Endothelial cell of umbilical vein (primary cell): ENCODE results near the gene ALOX15. TPM values are rescaled to one million over a fixed set of nuclear protein-coding genes. Genes with fewer than 3 reads are reported as not detected.

Experiments
- BruUV-seq: library from RNA; stranded (reverse); fragments of 400-500 nt; replicated peaks from 2 replicates; lab custom pipeline; 2021; lab: Mats Ljungman, UMichigan
- CTCF ChIA-PET: fragments of 300-600, 350-600 bp; sonication (Branson Sonifier 250); formaldehyde crosslinking; loops from one replicate; lab custom pipeline; 2021; ENCODE audit warnings: antibody characterized with exemption, inconsistent platforms; lab: Charles Lee
- POLR2A ChIA-PET: fragments of 300-600, 350-600 bp; sonication (Branson Sonifier 250); formaldehyde crosslinking; loops from one replicate; lab custom pipeline; 2021; ENCODE audit warnings: antibody characterized with exemption, inconsistent platforms; lab: Charles Lee
- DNase-seq: peaks from one replicate; pipeline ENCODE4 v3.0.0-alpha.2; 2011; ENCODE audit warnings: low read depth, low spot score
- FAIRE-seq: peaks from 2 replicates; lab custom pipeline; 2011; peaks lifted over from hg19 to GRCh38; lab: Jason Lieb, UNC
- H2AFZ ChIP-seq: 2 replicates; pipeline ENCODE4 v1.6.0; 2012; ENCODE audit warnings: low read depth, low read length, control low read depth, inconsistent platforms
- H3K27ac ChIP-seq: 2 replicates; pipeline ENCODE4 v1.5.1; 2011; ENCODE audit warnings: low read depth, mild to moderate bottlenecking, control low read depth, low read length, moderate library complexity; ENCODE audit not compliant: insufficient read depth
- H3K27me3 ChIP-seq, 2 experiments: 2 replicates each; pipeline versions ENCODE4 v1.6.0 to v1.6.1; 2011; ENCODE audit warnings: low read length in 2 of 2, mixed read lengths in 1 of 2; ENCODE audit not compliant: control insufficient read depth in 2 of 2, insufficient read depth in 2 of 2
- H3K36me3 ChIP-seq, 2 experiments: 2 replicates in 1 of 2; 3 replicates in 1 of 2; pipeline ENCODE4 v1.5.1; 2011; ENCODE audit warnings: low read length in 2 of 2, mild to moderate bottlenecking in 1 of 2, moderate library complexity in 1 of 2; ENCODE audit not compliant: control insufficient read depth in 2 of 2, insufficient read depth in 2 of 2; ENCODE audit errors: extremely low read depth in 1 of 2
- H3K4me1 ChIP-seq: 3 replicates; pipeline ENCODE4 v1.5.1; 2011; ENCODE audit warnings: mild to moderate bottlenecking, low read length; ENCODE audit not compliant: control insufficient read depth, insufficient read depth; ENCODE audit errors: extremely low read depth
- H3K4me2 ChIP-seq: 2 replicates; pipeline ENCODE4 v1.6.1; 2011; ENCODE audit warnings: low read length, control low read depth, mixed read lengths; ENCODE audit not compliant: insufficient read depth
- H3K4me3 ChIP-seq, 3 experiments: fragments of 200-600 bp in 1 of 3; sonication (generic), shearing (Covaris generic) in 1 of 3; replicated peaks in 1 of 3; 2 replicates each; pipeline ENCODE4 v1.5.1; 2011 to 2016; ENCODE audit warnings: control low read depth in 3 of 3, low read length in 3 of 3, mild to moderate bottlenecking in 2 of 3, inconsistent platforms in 1 of 3, low read depth in 1 of 3, moderate library complexity in 1 of 3; ENCODE audit not compliant: insufficient read depth in 1 of 3
- H3K79me2 ChIP-seq: 2 replicates; pipeline ENCODE4 v1.6.0; 2012; ENCODE audit warnings: low read length, inconsistent platforms; ENCODE audit not compliant: control insufficient read depth, insufficient read depth
- H3K9ac ChIP-seq: replicated peaks from 2 replicates; pipeline ENCODE3; 2011; ENCODE audit warnings: low read length, control low read depth; ENCODE audit not compliant: insufficient read depth; ENCODE audit errors: extremely low read depth
- H3K9me1 ChIP-seq: replicated peaks from 3 replicates; pipeline ENCODE4 v1.6.0; 2011; ENCODE audit warnings: mild to moderate bottlenecking, low read length; ENCODE audit not compliant: control insufficient read depth, insufficient read depth; ENCODE audit errors: extremely low read depth
- H3K9me3 ChIP-seq: replicated peaks from 2 replicates; pipeline ENCODE4 v1.5.1; 2012; ENCODE audit warnings: low read length, inconsistent platforms; ENCODE audit not compliant: control insufficient read depth, insufficient read depth
- H4K20me1 ChIP-seq: replicated peaks from 2 replicates; pipeline ENCODE3; 2011; ENCODE audit warnings: mild to moderate bottlenecking, low read length; ENCODE audit not compliant: control insufficient read depth, insufficient read depth; ENCODE audit errors: extremely low read depth
- CTCF ChIP-seq, 2 donors: IDR thresholded peaks; 1 replicate in 1 of 2; 2 replicates in 1 of 2; pipeline ENCODE4 v1.5.1; 2011; ENCODE audit warnings: low read length in 2 of 2, mild to moderate bottlenecking in 2 of 2, moderate library complexity in 2 of 2, control low read depth in 1 of 2, inconsistent platforms in 1 of 2, low read depth in 1 of 2; ENCODE audit not compliant: insufficient read depth in 1 of 2; ENCODE audit errors: extremely low read depth in 1 of 2
- EZH2 ChIP-seq: IDR thresholded peaks from 2 replicates; pipeline ENCODE4 v1.6.1; 2012; ENCODE audit warnings: borderline replicate concordance, low read depth, mild to moderate bottlenecking, moderate library complexity, low read length, inconsistent platforms; ENCODE audit not compliant: severe bottlenecking
- GATA2 ChIP-seq: IDR thresholded peaks from 2 replicates; pipeline ENCODE4 v1.7.0; 2011; ENCODE audit warnings: low read depth, mild to moderate bottlenecking, moderate library complexity, mixed read lengths, low read length; ENCODE audit not compliant: insufficient read length, insufficient read depth
- JUN ChIP-seq: IDR thresholded peaks from 2 replicates; pipeline ENCODE4 v1.6.1; 2011; ENCODE audit warnings: borderline replicate concordance, low read depth; ENCODE audit not compliant: insufficient read length, insufficient read depth
- MYC ChIP-seq: IDR thresholded peaks from one replicate; pipeline ENCODE4 v1.6.1; 2011; ENCODE audit warnings: mild to moderate bottlenecking, low read depth, low read length
- POLR2A ChIP-seq: IDR thresholded peaks from 2 replicates; pipeline ENCODE4 v1.6.1; 2012; ENCODE audit warnings: low read depth, mild to moderate bottlenecking, control low read depth, low read length
- dilution Hi-C: fragments of 300-500 bp; cut with MboI; formaldehyde crosslinking; loops from one replicate; pipeline ENCODE4 v1.15.0; 2019; ENCODE audit warnings: low sequenced_read_pairs; ENCODE audit not compliant: extremely low pct_ligation_motif_present
- intact Hi-C: fragments of 100-400 bp; cut with micrococcal nuclease; formaldehyde crosslinking; loops from one replicate; pipeline ENCODE4 v1.10.0; 2022
- polyA plus RNA-seq, 4 experiments: library from polyadenylated mRNA; depleted of rRNA in 3 of 4; stranded (reverse) in 3 of 4; unstranded in 1 of 4; fragments of >200 nt; gene quantifications; 2 replicates each; pipeline versions ENCODE4 v1.2.1 to v1.2.3, GENCODE V29; 2011 to 2012; ENCODE audit warnings: missing spikeins in 1 of 4
- total RNA-seq: library from RNA; stranded (reverse); gene quantifications from 2 replicates; pipeline ENCODE4 v1.2.3, GENCODE V29; 2021

Gene ALOX15
- total and polyA plus RNA-seq, 2 donors (not counting 3 experiments of a cell fraction or from before 2014, with no cell fraction given): not detected

- H3K9me3 ChIP-seq: no peaks in the 10 kb centered on the region
- H3K27me3 ChIP-seq: peaks cover 19 to 28% of the 10 kb centered on the region in 2 experiments
- H3K9me1 ChIP-seq: no peaks in the 10 kb centered on the region
- ChIA-PET CTCF (no interaction called here), POLR2A (no interaction called here)
- H3K4me2 ChIP-seq: no peak overlapping the region
- no peaks in the 10 kb centered on the region for H4K20me1 ChIP-seq
- no peak overlapping the region for H2AFZ ChIP-seq
- H3K27ac ChIP-seq: no peak overlapping the region
- no peaks in the 10 kb centered on the region for H3K79me2 ChIP-seq
- H3K9ac ChIP-seq: no peak overlapping the region
- no peaks in the 10 kb centered on the region for H3K4me1 ChIP-seq
- TF ChIP-seq MYC (no peak), POLR2A (no peak)
- no TSS peak for BruUV-seq
- FAIRE-seq (no peak), DNase-seq (no peak)
- H3K4me3 ChIP-seq: no peak overlapping the region
- intact Hi-C loops (no loop called here), dilution Hi-C loops (no loop called here)
- no peaks in the 10 kb centered on the region for H3K36me3 ChIP-seq
Observed at GRCh38 chr17:4588391-4588790, 53.1 kb downstream of the ALOX15 start.

- dilution Hi-C loops: no loop called here
- intact Hi-C loops: no loop called here
- no peak overlapping the region for H3K4me2 ChIP-seq
- no peak overlapping the region for H3K4me3 ChIP-seq
- FAIRE-seq (no peak), DNase-seq (no peak)
- H3K36me3 ChIP-seq: no peaks in the 10 kb centered on the region
- peaks cover 25 to 34% of the 10 kb centered on the region in 2 experiments for H3K27me3 ChIP-seq
- TF ChIP-seq GATA2 (no peak), JUN (no peak), EZH2 (no peak), CTCF (IDR thresholded peaks at IDR 0.05; ENCODE audit: extremely low read depth in 1 of 2, insufficient read depth in 1 of 2, low read depth in 1 of 2, low read length in 2 of 2) (no peak)
- H3K9me3 ChIP-seq: no peaks in the 10 kb centered on the region
- no peaks in the 10 kb centered on the region for H4K20me1 ChIP-seq
- POLR2A ChIA-PET: no interaction called here
- H3K9ac ChIP-seq: no peak overlapping the region
- no TSS peak for BruUV-seq
- CTCF ChIA-PET: interaction anchor here (0.9 to 2.5 kb wide), 2 partner anchors 21 to 33 kb away, joined by 3 to 16 read pairs; partner anchors contain the start of gene MYBBP1A
- no peak overlapping the region for H2AFZ ChIP-seq
- H3K9me1 ChIP-seq: no peaks in the 10 kb centered on the region
- H3K4me1 ChIP-seq: no peaks in the 10 kb centered on the region
- no peak overlapping the region for H3K27ac ChIP-seq
- H3K79me2 ChIP-seq: no peaks in the 10 kb centered on the region
Observed at GRCh38 chr17:4587803-4588202, 53.7 kb downstream of the ALOX15 start.
